ENCODE measurements around the gene ARF3. TPM values are rescaled to one million over a fixed set of nuclear protein-coding genes. Genes with fewer than 3 reads are reported as not detected.

Gene ARF3
- total and polyA plus RNA-seq, 9 of the 15 experiments (the other 6 are each of a cell fraction or from before 2014, with no cell fraction given): 5.9 to 170 (median 64.4) TPM

GRCh38 chr12:48973941-48974673 is 16.8 kb upstream of the ARF3 start (continued):
- TF ChIP-seq THAP12 (CRISPR knock-in tag; IDR thresholded peaks at IDR 0.05) (no peak), EGR1 (conservative IDR thresholded peaks at IDR 0.05) (no peak), VEZF1 (CRISPR knock-in tag; IDR thresholded peaks at IDR 0.05) (0 out of 2 replicates have a peak, but pooled peaks have one; percentile 29), ZKSCAN3 (CRISPR knock-in tag; IDR thresholded peaks at IDR 0.05) (no peak), ZBTB33 (CRISPR knock-in tag; IDR thresholded peaks at IDR 0.05) (peak; percentile 98), TFAP4 (CRISPR knock-in tag; IDR thresholded peaks at IDR 0.05; ENCODE audit: borderline replicate concordance) (peak; percentile 52), CBX1 (IDR thresholded peaks at IDR 0.05; ENCODE audit: low read depth) (no peak), ZNF511 (CRISPR knock-in tag; IDR thresholded peaks at IDR 0.05) (no peak), SRSF1 (IDR thresholded peaks at IDR 0.05; ENCODE audit: low read depth, low read length) (no peak), ZNF444 (CRISPR knock-in tag; IDR thresholded peaks at IDR 0.05) (no peak), CTCFL (IDR thresholded peaks at IDR 0.05; ENCODE audit: borderline replicate concordance, insufficient read depth, low read depth, low read length, poor library complexity, severe bottlenecking) (peak; percentile 45), CTCF (IDR thresholded peaks at IDR 0.05 in 2 of 3, conservative IDR thresholded peaks at IDR 0.05 in 1 of 3; ENCODE audit: insufficient read depth in 2 of 3, low read depth in 1 of 3, low read length in 3 of 3) (peak; percentile 78 to 85 (median 78)), TBP (optimal IDR thresholded peaks at IDR 0.05; ENCODE audit: low read depth, low read length) (no peak), NRF1 (conservative IDR thresholded peaks at IDR 0.05 in 1 of 2, IDR thresholded peaks at IDR 0.05 in 1 of 2) (peak; percentile 51)

All from K562 (cell line).